Spleen (tissue), 7 donors: ENCODE data around the gene MRPL40.
"Not testable (repeated sequence)": the region's sequence is repeated elsewhere in the genome, so short reads cannot be mapped to it uniquely, and the experiment has no call there.

Experiments
- POLR2AphosphoS5 ChIP-seq, 3 donors: sonication (generic); formaldehyde crosslinking; IDR thresholded peaks; one replicate each; pipeline ENCODE4 v1.5.1; 2017; ENCODE audit warnings: antibody characterized with exemption in 3 of 3
- TF ChIP-seq, protein P1 (sequence below), 11 experiments: fragments of 200-600 bp in 7 of 11; fragments of 450-650 bp in 4 of 11; sonication (generic) in 4 of 11; IDR thresholded peaks in 8 of 11; conservative IDR thresholded peaks in 3 of 11; 1 replicate in 7 of 11; 2 replicates in 4 of 11; pipeline versions ENCODE4 v1.4.0 to v1.8.0; 2016 to 2021; ENCODE audit warnings: antibody characterized with exemption in 11 of 11, inconsistent platforms in 4 of 11, mild to moderate bottlenecking in 1 of 11
- donor health status: DM: no; HTN: no; CAD: no; lungs with moderate emphysema.
- donor health status: DM: no; HTN: no; CAD: no.
- donor health status: DM: no; HTN: no; CAD: no.

DNA sequence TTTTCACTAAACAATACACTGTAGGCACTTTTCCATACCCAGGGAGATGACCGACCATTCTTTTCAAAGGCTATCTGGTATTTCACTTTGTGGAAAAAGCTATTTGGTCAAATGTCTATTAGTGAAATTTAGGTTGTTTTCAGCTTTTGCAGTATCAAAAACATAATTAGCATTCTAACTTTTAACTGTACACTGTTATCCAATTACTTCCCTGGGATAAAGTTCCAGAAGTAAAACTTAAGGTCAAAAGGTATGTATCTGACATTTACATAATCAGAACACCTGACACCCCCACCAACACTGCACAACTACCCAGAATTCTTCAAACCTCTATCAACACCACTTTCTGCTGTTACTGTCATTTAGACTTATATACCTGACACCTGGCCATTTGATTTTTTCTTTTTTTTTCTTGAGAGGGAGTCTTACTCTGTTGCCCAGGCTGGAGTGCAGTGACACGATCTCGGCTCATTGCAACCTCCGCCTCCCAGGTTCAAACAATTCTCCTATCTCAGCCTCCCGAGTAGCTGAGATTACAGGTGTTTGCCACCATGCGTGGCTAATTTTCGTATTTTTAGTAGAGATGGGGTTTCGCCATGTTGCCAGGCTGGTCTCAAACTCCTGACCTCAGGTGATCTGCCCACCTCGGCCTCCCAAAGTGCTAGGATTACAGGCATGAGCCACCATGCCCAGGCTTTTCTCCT is 13.1 kb downstream of the MRPL40 start:
- TF ChIP-seq POLR2AphosphoS5 (IDR thresholded peaks at IDR 0.05) = not testable (repeated sequence)
- TF ChIP-seq, protein P1, sequence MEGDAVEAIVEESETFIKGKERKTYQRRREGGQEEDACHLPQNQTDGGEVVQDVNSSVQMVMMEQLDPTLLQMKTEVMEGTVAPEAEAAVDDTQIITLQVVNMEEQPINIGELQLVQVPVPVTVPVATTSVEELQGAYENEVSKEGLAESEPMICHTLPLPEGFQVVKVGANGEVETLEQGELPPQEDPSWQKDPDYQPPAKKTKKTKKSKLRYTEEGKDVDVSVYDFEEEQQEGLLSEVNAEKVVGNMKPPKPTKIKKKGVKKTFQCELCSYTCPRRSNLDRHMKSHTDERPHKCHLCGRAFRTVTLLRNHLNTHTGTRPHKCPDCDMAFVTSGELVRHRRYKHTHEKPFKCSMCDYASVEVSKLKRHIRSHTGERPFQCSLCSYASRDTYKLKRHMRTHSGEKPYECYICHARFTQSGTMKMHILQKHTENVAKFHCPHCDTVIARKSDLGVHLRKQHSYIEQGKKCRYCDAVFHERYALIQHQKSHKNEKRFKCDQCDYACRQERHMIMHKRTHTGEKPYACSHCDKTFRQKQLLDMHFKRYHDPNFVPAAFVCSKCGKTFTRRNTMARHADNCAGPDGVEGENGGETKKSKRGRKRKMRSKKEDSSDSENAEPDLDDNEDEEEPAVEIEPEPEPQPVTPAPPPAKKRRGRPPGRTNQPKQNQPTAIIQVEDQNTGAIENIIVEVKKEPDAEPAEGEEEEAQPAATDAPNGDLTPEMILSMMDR (IDR thresholded peaks at IDR 0.05 in 8 of 11, conservative IDR thresholded peaks at IDR 0.05 in 3 of 11) = not testable (repeated sequence)
